NOMO-1 (cell line): ENCODE results near the gene CCSAP.
"Not testable (repeated sequence)": the region's sequence is repeated elsewhere in the genome, so short reads cannot be mapped to it uniquely, and the experiment has no call there.

Experiments used
- DNase-seq, 2 experiments: peaks; one replicate each; lab custom pipeline; 2025; ENCODE audit not compliant: unreplicated experiment in 2 of 2; lab: John Stamatoyannopoulos, UW

Gene CCSAP

GRCh38 chr1:229327765-229328164 lies 15.1 kb downstream of the CCSAP start:
- not testable (repeated sequence) for DNase-seq

DNA sequence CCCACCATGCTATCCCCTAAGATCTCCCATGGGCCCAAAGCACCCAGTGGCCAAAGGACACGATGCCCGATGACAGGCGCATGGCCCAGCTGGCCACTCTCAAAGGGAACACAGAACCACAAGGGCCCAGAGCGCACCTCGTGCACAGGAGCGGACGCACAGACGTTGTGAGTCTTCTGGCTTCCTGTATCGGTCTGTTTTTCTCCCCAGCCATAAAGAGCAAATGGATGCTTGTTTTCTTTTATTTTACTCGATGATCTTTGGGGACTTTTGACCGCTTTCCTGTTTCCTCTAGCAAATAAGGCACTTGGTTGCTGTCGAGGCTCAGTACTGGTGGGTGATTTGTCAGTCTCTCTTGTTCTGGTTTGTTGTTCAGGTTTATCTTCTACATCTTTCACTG lies 16.2 kb downstream of the CCSAP start:
- no peak for DNase-seq

- DNase-seq = no peak
Measured at GRCh38 chr1:229325853-229326487, 16.9 kb downstream of the CCSAP start.

- DNase-seq = no peak
Measured at GRCh38 chr1:229325401-229325800, 17.4 kb downstream of the CCSAP start.

DNA sequence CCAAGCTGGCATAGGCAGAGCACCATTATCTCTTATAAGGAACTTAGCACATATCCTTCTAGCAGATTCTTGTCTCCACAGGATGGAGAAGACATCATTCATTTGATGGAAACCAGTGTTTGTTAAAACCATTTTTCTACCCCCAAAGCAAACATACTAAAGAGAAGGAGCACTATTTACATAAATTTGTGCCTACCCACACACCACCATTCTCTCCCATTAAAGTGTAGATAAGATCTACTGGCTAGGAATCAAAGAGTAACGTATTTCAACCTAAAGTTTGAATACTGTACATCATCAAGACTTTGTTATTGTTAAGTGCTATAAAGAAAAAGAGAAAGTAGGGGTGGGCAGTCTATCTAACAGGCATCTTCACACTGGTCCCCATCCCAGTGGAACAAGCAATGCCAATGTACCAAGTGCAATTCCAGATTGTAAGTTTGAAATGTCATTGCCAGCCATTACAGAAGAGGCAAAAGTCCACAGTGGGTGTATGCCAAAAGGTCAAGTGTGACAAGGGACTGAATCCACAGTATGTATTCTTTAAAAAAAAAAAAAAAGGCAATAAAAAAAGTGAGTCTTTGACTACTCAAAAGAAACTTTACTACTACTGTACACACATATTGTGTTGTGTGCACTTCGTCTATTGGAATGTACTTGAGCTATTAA lies 18.8 kb downstream of the CCSAP start:
- no peak for DNase-seq

GRCh38 chr1:229323201-229323600 lies 19.6 kb downstream of the CCSAP start:
- no peak for DNase-seq

GRCh38 chr1:229319487-229319886 lies 23.4 kb downstream of the CCSAP start:
- DNase-seq = no peak

DNA sequence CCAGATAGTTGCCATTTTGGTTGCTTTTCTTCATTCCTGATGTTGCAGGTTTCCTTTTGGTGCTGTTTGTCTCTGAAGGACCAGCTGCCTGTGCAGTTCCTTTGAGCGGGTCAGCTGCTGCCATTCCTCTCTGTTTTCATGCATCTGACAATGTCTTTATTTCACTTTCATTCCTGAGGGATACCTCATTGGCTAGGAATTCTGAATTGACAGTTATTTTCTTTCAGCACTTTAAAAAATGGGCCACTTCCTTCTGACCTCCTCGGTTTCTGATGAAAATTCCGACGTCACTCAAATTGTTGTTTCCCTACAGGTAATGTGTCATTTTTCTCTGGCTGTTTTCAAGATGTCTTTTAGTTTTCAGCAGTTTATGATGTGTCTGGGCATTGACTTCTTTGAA lies 24.8 kb downstream of the CCSAP start:
- no peak for DNase-seq

DNA sequence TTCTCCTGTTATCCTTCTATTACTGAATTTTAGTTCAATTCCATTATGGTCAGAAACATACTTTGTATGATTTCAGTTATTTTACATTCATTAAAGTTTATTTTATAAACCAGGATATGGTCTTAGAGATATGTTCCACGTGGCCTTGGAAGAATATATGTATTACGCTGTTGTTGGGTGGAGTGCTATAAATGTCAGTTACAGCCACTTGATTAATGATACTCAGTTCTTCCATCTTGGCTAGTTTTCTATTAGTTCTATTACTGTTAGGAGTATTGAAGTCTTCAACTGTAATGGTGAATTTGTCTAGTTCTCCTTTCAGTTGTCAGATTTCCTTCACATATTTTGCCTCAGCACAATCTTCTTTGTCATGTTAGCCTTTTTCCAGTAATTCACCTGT lies 26.7 kb downstream of the CCSAP start:
- DNase-seq = no peak

DNA sequence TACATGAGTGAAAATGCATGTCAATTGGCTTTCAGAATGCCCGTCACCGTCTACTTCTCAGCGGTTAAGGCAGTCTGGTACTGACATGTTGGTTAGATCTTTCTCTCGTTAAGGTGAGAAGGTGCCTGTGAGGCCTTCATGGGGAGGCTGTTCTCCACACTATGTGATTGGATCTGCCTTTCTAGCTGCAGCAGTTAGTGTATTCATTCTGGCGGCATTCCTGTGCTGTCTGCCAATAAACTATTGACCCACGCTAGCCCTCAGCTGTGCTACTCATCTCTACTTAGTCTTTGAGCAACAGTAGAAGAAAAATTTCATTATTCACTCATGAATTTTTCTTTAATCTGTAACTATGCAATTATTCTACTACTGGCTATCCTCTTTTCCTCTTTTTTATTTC lies 32.0 kb downstream of the CCSAP start:
- DNase-seq = no peak

DNA sequence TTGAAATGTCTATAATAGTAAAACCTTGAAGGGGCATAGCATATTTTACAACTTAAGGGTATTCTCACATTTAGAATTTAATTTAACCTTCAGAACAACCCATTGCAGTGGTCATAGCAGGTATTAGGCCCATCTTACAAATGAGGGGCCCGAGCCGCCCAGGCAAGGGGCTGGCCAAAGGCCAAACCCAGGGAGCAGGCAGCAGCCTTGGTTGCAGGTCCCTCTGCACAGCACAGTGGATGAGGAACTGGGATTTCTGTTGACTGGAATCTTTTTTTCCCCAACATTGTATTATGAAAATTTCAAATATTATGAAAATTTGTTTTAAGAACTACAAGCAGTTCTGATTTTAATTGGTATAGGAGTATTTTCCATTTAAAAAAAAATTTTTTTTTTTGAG lies 33.2 kb downstream of the CCSAP start:
- no peak for DNase-seq

GRCh38 chr1:229309074-229309473 lies 33.8 kb downstream of the CCSAP start:
- DNase-seq = no peak

GRCh38 chr1:229305392-229305791 lies 37.5 kb downstream of the CCSAP start:
- no peak for DNase-seq

DNA sequence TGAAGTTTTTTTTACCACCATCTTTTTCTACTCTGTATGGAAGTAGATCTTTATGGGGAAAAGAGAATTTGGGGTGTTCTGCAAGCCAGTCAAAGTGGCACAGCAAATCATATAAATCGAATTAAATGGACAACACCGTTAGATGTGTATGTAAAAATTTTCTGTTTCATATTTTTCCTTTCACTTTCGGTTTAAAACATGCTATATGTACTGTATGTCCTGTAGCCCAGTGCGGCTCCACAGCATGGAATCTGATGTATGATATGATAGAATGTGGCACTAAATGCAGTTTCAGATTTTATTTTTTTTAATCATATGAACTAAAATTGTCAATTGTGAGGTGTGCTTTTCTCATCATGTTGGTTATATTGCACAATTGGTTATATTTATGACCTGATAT lies 39.0 kb downstream of the CCSAP start:
- no peak for DNase-seq

- DNase-seq = no peak
Measured at GRCh38 chr1:229302740-229303139, 40.1 kb downstream of the CCSAP start.

DNA sequence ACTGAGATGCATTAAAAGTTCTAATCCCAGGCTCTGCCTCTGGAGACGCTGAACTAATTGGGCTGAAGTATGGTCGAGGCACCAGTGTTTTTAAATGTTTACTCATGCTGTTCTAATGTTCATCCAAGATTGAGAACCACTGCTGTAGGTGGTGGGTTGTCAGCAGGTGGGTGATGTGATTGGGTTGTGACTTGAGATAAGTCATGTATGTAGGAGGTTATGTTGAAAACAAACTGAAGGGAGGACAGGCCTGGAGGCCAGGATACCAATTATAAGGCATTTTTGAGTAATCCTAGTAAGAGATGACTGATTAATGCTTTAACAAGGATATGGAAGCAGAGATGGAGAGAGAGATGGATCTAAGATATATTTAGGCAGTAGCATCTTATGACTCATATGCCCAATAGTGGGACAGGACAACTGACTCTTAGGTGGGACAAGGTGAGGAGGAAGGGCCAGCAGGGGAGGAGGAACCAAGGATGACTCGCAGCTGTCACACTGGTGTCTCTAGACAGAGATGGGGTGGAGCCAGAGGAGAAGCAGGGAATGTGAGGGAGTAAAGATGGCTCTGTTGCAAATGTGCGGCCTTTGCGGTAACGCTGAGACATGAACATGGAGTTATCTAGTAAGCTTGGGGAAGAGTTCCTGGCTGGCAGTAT lies 42.6 kb downstream of the CCSAP start:
- DNase-seq = no peak

DNA sequence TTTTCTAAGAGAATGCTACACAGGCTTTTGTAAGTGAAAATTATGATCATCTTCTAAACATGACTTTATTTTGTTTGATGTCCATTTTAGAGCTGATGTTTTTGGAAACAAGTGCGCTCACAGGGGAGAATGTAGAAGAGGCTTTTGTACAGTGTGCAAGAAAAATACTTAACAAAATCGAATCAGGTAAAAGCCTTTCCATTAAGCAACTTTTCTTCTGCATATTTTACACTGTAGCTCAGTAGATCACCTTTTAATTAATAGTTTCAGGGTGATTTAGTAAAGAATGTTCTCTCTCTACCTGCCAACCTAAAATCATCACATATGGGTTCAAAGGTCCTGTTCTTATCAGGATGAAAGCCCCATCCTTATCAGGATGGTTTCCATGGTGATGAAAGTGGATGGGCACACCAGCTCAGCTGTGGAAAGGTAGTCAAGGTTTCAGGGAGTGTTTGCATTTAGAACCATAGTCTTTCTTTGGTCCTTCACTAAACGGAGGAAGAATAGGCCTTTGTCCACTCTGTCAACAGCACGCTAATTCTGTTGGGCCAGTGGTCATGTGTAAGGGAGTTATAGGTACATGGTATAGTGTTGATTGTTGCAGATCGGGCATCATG lies 43.9 kb downstream of the CCSAP start:
- no peak for DNase-seq

DNA sequence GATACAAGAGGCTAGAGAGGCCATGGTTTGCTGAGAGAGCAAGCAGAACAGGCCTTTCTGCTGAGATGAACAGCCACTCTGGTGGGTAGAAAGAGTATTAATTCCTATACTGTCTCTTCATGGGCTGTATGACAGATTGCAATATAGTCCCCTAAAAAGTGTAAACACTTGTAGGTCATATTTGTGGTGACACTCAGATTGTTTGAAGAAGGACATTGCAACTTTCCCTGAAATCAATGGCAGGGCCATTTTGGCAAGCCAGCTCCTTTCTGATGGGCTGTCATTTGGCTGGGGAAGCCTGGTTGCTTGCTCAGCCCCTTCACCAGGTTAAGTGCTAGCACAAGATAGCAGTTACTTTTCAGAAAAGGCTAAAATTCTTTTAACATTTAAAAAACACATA lies 44.4 kb downstream of the CCSAP start:
- DNase-seq = no peak

DNA sequence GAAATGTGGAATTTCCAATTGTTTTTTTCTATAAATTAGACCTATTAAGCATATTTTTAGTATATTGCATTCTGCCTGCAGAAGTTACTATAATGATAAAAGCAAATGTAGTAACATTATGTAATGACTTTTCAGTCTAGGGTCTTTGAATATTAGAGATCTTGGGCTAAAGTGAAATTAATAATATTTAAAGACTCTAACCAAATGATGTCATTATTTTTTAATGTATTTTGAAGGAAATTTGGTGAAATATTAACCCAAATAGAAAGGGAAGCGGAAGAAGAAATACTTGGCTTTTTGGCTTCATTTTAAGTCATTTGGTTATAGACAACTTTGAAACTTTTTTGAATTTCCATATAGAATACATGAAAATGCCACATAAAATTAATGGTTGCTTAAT lies 45.1 kb downstream of the CCSAP start:
- no peak for DNase-seq

DNA sequence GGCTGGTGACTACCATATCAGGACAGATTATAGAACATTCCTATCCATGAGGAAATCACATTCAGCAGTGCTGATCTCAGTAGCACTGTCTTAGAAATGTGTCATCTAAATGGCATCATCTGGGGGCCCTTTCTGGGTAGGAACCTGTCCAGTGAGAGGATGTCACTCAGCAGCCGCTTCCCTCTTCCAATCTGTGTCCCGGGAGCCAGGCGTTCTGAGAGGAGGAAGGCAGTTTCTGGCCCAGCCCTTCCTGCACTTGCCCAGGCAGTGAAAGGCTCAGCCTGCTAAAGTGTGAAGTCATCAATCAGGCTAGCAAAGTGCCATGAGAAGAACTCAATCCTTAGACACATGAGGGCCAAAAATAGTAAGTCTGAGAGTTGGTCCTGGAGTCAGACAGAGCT lies 46.3 kb downstream of the CCSAP start:
- no peak for DNase-seq

GRCh38 chr1:229295745-229296144 lies 47.1 kb downstream of the CCSAP start:
- DNase-seq = no peak
